ENCODE data around the gene PPP3R2.

PPP3R2 gene

DNA sequence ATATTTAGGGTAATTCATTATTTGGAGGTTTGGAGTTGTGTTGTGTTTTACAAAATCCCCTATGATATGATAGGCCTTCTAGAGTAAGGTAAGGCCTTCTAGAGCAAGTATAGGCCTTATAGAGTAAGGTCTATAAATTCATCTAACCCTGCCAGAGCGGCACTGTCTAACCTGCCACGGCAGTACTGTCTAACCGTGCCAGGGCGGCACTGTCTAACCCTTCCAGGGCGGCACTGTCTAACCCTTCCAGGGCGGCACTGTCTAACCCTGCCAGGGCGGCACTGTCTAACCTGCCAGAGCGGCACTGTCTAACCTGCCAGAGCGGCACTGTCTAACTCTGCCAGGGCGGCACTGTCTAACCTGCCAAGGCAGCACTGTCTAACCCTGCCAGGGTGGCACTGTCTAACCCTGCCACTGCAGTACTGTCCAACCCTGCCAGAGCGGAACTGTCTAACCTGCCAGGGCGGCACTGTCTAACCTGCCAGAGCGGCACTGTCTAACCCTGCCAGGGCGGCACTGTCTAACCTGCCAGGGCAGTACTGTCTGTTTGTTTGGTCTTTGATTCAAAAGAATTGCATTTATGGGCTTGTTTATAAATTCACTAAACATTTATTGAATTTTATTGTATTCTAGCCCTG, 51.6 kb downstream of the PPP3R2 start:
- no peak for TF ChIP-seq ZFP30 (CRISPR knock-in tag; IDR thresholded peaks at IDR 0.05)
- no peak for TF ChIP-seq OSR1 (CRISPR knock-in tag; IDR thresholded peaks at IDR 0.05)
- TF ChIP-seq RARB (CRISPR knock-in tag; IDR thresholded peaks at IDR 0.05) = no peak
- no peak for TF ChIP-seq PPARA (CRISPR knock-in tag; IDR thresholded peaks at IDR 0.05; ENCODE audit: borderline replicate concordance)
- ATAC-seq = no peak

Data from SK-N-SH treated with all-trans-retinoic acid at 6 μM for 48 hours (cell line).